Daoy (cell line): ENCODE results near the gene MMP15. TPM values are rescaled to one million over a fixed set of nuclear protein-coding genes. Genes with fewer than 3 reads are reported as not detected.
"Not testable (repeated sequence)": the region's sequence is repeated elsewhere in the genome, so short reads cannot be mapped to it uniquely, and the experiment has no call there.

ENCODE experiments used
- DNase-seq: peaks from one replicate; pipeline ENCODE4 v3.0.0-alpha.2; 2015; ENCODE audit warnings: low read depth
- total RNA-seq: library from RNA; depleted of rRNA; stranded (reverse); fragments of >200 nt; shearing (Covaris generic); gene quantifications from 2 replicates; pipeline ENCODE4 v1.2.3, GENCODE V29; 2014

Gene MMP15
- total RNA-seq, 1 experiment from 2014 or later: 3.4 TPM

GRCh38 chr16:57996406-57997175 lies 29.0 kb upstream of the MMP15 start:
- DNase-seq: no peak

- DNase-seq: no peak
These were observed 28.4 kb upstream of the MMP15 start for GRCh38 chr16:57997176-57997527.

GRCh38 chr16:57997528-57998265 lies 27.9 kb upstream of the MMP15 start:
- no peak for DNase-seq

- DNase-seq: peak; percentile 54
These were observed 27.1 kb upstream of the MMP15 start for GRCh38 chr16:57998486-57998885.

- DNase-seq: no peak
These were observed 26.6 kb upstream of the MMP15 start for GRCh38 chr16:57998992-57999365.

- DNase-seq: peak; percentile 44
These were observed 26.1 kb upstream of the MMP15 start for GRCh38 chr16:57999366-57999970.

GRCh38 chr16:57999971-58000705 lies 25.4 kb upstream of the MMP15 start, which contains the start of gene ZNF319:
Gene ZNF319, minus strand, starts transcription at chr16:58000672. Its CDS starts 2,407 bp downstream, at chr16:57998265.
- DNase-seq: no peak

- DNase-seq: peak; percentile 86
These were observed 24.6 kb upstream of the MMP15 start, which contains the start of gene USB1 for GRCh38 chr16:58000706-58001676. Gene USB1, plus strand, starts transcription at chr16:58001407. Its CDS starts 77 bp downstream, at chr16:58001484.

- no peak for DNase-seq
These were observed 23.7 kb upstream of the MMP15 start for GRCh38 chr16:58001781-58002415.

GRCh38 chr16:58002416-58002800 lies 23.1 kb upstream of the MMP15 start:
- DNase-seq: no peak

GRCh38 chr16:58002936-58003335 lies 22.6 kb upstream of the MMP15 start:
- DNase-seq: no peak

GRCh38 chr16:58004736-58005135 lies 20.8 kb upstream of the MMP15 start:
- DNase-seq: not testable (repeated sequence)

GRCh38 chr16:58009856-58010416 lies 15.6 kb upstream of the MMP15 start:
- no peak for DNase-seq

- DNase-seq: no peak
These were observed 14.7 kb upstream of the MMP15 start for GRCh38 chr16:58010886-58011285.

GRCh38 chr16:58011652-58012051 lies 13.9 kb upstream of the MMP15 start:
- DNase-seq: no peak

- DNase-seq: no peak
These were observed 13.1 kb upstream of the MMP15 start for GRCh38 chr16:58012481-58012880.

GRCh38 chr16:58013201-58013956 lies 12.2 kb upstream of the MMP15 start:
- DNase-seq: no peak

- no peak for DNase-seq
These were observed 8.6 kb upstream of the MMP15 start for GRCh38 chr16:58016840-58017446.

- no peak for DNase-seq
These were observed 6.8 kb upstream of the MMP15 start for GRCh38 chr16:58018803-58019202.
